C4-2B (cell line): ENCODE data around the gene ZBTB14.

Experiments used
- ZFX ChIP-seq: fragments of 450-650 bp; IDR thresholded peaks from 2 replicates; pipeline ENCODE4 v1.6.1; 2017
- TF ChIP-seq, protein P1 (sequence below): fragments of 450-650 bp; conservative IDR thresholded peaks from 2 replicates; pipeline ENCODE4 v1.5.1; 2017; ENCODE audit warnings: mild to moderate bottlenecking

DNA sequence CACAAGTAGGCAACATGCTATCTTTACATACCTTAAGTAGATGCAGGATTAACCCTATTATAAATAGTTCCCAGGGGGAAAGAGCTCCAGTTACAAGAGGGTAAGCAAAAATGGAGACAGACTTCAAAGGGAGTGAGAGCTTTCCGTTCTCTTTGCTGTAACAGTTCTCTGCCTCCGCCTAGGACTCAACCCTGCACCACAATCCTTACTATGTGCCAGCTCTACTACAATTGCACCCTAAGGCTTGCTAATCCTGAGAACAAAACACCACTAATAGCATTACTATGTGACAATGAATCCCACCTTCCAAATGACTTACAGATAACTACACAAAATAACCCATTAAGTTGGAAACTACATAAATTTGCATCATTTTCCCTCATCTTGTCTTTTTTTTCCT lies 7.7 kb downstream of the ZBTB14 start:
- TF ChIP-seq, protein P1, sequence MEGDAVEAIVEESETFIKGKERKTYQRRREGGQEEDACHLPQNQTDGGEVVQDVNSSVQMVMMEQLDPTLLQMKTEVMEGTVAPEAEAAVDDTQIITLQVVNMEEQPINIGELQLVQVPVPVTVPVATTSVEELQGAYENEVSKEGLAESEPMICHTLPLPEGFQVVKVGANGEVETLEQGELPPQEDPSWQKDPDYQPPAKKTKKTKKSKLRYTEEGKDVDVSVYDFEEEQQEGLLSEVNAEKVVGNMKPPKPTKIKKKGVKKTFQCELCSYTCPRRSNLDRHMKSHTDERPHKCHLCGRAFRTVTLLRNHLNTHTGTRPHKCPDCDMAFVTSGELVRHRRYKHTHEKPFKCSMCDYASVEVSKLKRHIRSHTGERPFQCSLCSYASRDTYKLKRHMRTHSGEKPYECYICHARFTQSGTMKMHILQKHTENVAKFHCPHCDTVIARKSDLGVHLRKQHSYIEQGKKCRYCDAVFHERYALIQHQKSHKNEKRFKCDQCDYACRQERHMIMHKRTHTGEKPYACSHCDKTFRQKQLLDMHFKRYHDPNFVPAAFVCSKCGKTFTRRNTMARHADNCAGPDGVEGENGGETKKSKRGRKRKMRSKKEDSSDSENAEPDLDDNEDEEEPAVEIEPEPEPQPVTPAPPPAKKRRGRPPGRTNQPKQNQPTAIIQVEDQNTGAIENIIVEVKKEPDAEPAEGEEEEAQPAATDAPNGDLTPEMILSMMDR = no peak
- no peak for TF ChIP-seq ZFX
